Neural crest cell (in vitro differentiated cells): ENCODE measurements around the gene WDR45B. TPM values are rescaled to one million over a fixed set of nuclear protein-coding genes. Genes with fewer than 3 reads are reported as not detected.

Source experiments
- DNase-seq: peaks from one replicate; pipeline ENCODE4 v3.0.0; 2021; ENCODE audit warnings: low read depth, mixed read lengths, low spot score
- H3K27ac Mint-ChIP-seq: one replicate; pipeline ENCODE4 v1.8.0; 2021; ENCODE audit warnings: mild to moderate bottlenecking, mixed read lengths; ENCODE audit not compliant: unreplicated experiment
- H3K27me3 Mint-ChIP-seq: 2 replicates; pipeline ENCODE4 v1.8.0; 2021; ENCODE audit warnings: low read depth, mild to moderate bottlenecking, mixed read lengths
- H3K36me3 Mint-ChIP-seq: 2 replicates; pipeline ENCODE4 v1.8.0; 2021; ENCODE audit warnings: low read depth, mild to moderate bottlenecking, mixed read lengths
- H3K4me1 Mint-ChIP-seq: 2 replicates; pipeline ENCODE4 v1.8.0; 2021; ENCODE audit warnings: mixed read lengths
- H3K4me3 Mint-ChIP-seq: one replicate; pipeline ENCODE4 v1.8.0; 2021; ENCODE audit warnings: mild to moderate bottlenecking, mixed read lengths
- H3K9me3 Mint-ChIP-seq: 2 replicates; pipeline ENCODE4 v1.8.0; 2021; ENCODE audit warnings: mixed read lengths
- CTCF ChIP-seq: fragments of 200-600 bp; sonication (generic); conservative IDR thresholded peaks from 2 replicates; pipeline ENCODE4 v1.5.0; 2021; ENCODE audit warnings: antibody characterized with exemption, mild to moderate bottlenecking
- total RNA-seq: library from RNA; stranded (reverse); gene quantifications from 2 replicates; pipeline ENCODE4 v1.2.1, GENCODE V29; 2021

Gene WDR45B
- total RNA-seq, 1 donor from 2014 or later = 57.1 TPM

DNA sequence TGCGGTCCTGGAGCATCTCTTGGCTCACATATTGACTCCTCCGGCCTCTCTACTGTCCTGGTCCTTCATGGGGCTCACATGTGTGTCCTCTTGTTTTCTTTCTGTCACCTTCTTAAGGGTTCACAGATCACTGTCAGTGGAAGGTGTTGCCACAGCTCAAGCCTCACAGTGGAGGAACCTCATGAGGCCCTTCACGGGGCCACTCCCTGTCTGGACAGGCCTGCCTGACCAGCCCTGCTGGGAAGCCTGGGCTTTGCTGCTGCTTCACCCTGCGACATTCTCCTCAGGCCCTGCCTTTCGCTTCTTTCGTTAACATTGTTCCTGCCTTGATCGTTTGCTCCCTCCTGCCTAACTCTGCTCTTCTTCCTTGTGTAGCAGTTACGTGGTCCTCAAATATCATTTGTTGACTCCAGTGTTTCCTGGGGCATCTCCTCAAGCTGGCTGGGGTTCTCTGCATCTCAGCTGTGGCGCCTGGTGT lies 55.9 kb downstream of the WDR45B start:
- no peak for DNase-seq
- TF ChIP-seq CTCF = no peak
- Mint-ChIP-seq H3K27me3 (no peaks in the 10 kb centered on the region), H3K4me1 (peaks cover 11% of the 10 kb centered on the region), H3K9me3 (no peaks in the 10 kb centered on the region), H3K4me3 (peak overlapping the region; percentile 72), H3K36me3 (peaks cover 3% of the 10 kb centered on the region), H3K27ac (no peak overlapping the region)

- Mint-ChIP-seq H3K4me1 (peaks cover 11% of the 10 kb centered on the region), H3K4me3 (no peak overlapping the region), H3K27ac (no peak overlapping the region), H3K27me3 (no peaks in the 10 kb centered on the region), H3K9me3 (no peaks in the 10 kb centered on the region), H3K36me3 (peaks cover 9% of the 10 kb centered on the region)
- no peak for TF ChIP-seq CTCF
- DNase-seq = no peak
Measured at GRCh38 chr17:82590881-82591539, 57.2 kb downstream of the WDR45B start.

- Mint-ChIP-seq H3K36me3 (peaks cover 12% of the 10 kb centered on the region), H3K4me3 (no peak overlapping the region), H3K9me3 (no peaks in the 10 kb centered on the region), H3K4me1 (peaks cover 11% of the 10 kb centered on the region), H3K27me3 (no peaks in the 10 kb centered on the region), H3K27ac (no peak overlapping the region)
- TF ChIP-seq CTCF = no peak
- no peak for DNase-seq
Measured at GRCh38 chr17:82590216-82590615, 58.0 kb downstream of the WDR45B start.

- Mint-ChIP-seq H3K9me3 (no peaks in the 10 kb centered on the region), H3K4me1 (peaks cover 11% of the 10 kb centered on the region), H3K27me3 (no peaks in the 10 kb centered on the region), H3K4me3 (no peak overlapping the region), H3K27ac (no peak overlapping the region), H3K36me3 (peaks cover 12% of the 10 kb centered on the region)
- no peak for TF ChIP-seq CTCF
- DNase-seq = no peak
Measured at GRCh38 chr17:82589851-82590180, 58.4 kb downstream of the WDR45B start.

- Mint-ChIP-seq H3K4me3 (no peak overlapping the region), H3K4me1 (peaks cover 10% of the 10 kb centered on the region), H3K9me3 (no peaks in the 10 kb centered on the region), H3K27me3 (no peaks in the 10 kb centered on the region), H3K27ac (no peak overlapping the region), H3K36me3 (peaks cover 12% of the 10 kb centered on the region)
- no peak for DNase-seq
- TF ChIP-seq CTCF = no peak
Measured at GRCh38 chr17:82588266-82589175, 59.7 kb downstream of the WDR45B start.
